Dedifferentiated amniotic fluid mesenchymal stem cell (primary cell): ENCODE measurements around the gene SPIB.
A peak's percentile ranks its signal among the peaks of the same experiment; 100 is the strongest.
"Not testable (repeated sequence)": the region's sequence is repeated elsewhere in the genome, so short reads cannot be mapped to it uniquely, and the experiment has no call there.

Source experiments
- DNase-seq: peaks from one replicate; pipeline ENCODE4 v3.0.0-alpha.2; 2016; ENCODE audit errors: extremely low spot score

Gene SPIB

GRCh38 chr19:50468818-50469217, 50.1 kb downstream of the SPIB start:
- no peak for DNase-seq

GRCh38 chr19:50473336-50473735, 54.6 kb downstream of the SPIB start:
- not testable (repeated sequence) for DNase-seq

GRCh38 chr19:50475101-50475568, 56.4 kb downstream of the SPIB start:
- no peak for DNase-seq

GRCh38 chr19:50475736-50476223, 57.0 kb downstream of the SPIB start:
- DNase-seq: no peak

GRCh38 chr19:50476224-50476906, 57.6 kb downstream of the SPIB start, which contains the start of the genes EMC10 and GARIN5A:
TSS of gene EMC10 (plus strand) at chr19:50476507. CDS start at chr19:50476545, 38 bp downstream.
TSS of gene GARIN5A (minus strand) at chr19:50476848. CDS start at chr19:50476388, 460 bp downstream.
- peak; percentile 61 for DNase-seq

- DNase-seq: no peak
Measured at GRCh38 chr19:50476907-50477238, 58.1 kb downstream of the SPIB start.

- DNase-seq: no peak
Measured at GRCh38 chr19:50477751-50478515, 59.2 kb downstream of the SPIB start.

- no peak for DNase-seq
Measured at GRCh38 chr19:50478901-50479715, 60.4 kb downstream of the SPIB start.

GRCh38 chr19:50479761-50480251, 61.1 kb downstream of the SPIB start:
- DNase-seq: no peak

GRCh38 chr19:50480281-50481111, 61.8 kb downstream of the SPIB start:
- no peak for DNase-seq
